GM20431 (cell line): ENCODE measurements around the gene TUBB4B.

ENCODE experiments used
- in situ Hi-C: fragments of 300-500 bp; cut with MseI, MboI; formaldehyde crosslinking; loops from one replicate; pipeline ENCODE4 v1.15.0; 2020; ENCODE audit warnings: low sequenced_read_pairs; ENCODE audit not compliant: unreplicated experiment

Gene TUBB4B

DNA sequence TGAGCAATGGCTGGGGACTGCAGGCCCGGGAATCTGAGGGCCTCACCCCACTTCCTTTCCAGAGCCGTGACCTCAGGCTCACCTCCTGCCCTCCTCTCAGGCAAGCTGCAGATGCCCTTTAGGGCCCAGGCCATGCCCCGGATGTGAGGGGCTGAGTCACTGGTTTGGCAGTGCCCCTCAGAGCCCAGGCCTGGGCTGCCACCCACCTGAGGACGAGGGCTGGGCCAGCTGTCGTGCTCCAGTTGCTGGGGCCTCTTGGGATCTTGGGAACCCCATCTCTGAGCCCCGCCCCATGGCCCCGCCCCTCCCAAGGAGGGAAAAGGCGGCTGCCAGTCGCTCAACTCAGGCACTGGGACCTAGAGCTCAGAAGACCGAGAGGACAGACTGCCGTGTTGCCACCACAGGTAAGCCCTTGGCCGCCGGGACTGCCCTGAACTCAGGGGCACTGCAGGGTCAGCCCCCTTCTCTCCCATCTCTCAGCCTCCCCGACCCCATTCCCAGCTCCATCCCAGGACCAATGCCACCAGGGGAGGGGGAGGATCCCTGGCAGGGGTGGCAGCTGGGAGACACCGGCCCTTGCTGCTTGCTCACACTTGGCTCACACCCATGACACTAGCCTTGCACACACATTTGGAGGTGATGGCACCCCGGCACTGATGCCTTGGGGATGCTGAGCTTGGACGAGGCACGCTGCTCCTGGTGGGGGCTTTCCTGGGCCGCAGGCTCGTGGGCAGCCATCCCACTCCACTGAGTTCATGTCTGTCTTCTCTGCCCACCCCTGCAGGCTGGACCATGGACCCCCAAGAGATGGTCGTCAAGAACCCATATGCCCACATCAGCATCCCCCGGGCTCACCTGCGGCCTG, 16.0 kb upstream of the TUBB4B start, which contains the start of gene CYSRT1:
Gene CYSRT1, plus strand, starts transcription at position 345 of the 865 bp plus-strand sequence. Its CDS starts 448 bp downstream, at position 793.
- in situ Hi-C loops, result loop anchor here (10.0 kb wide), 1 partner anchor 100 kb away; no protein-coding TSS in a partner anchor

GRCh38 chr9:137225699-137226331, 15.3 kb upstream of the TUBB4B start:
- in situ Hi-C loops, result loop anchor here (10.0 kb wide), 1 partner anchor 101 kb away; no protein-coding TSS in a partner anchor

- in situ Hi-C loops, result loop anchor here (10.0 kb wide), 1 partner anchor 102 kb away; no protein-coding TSS in a partner anchor
Observed at GRCh38 chr9:137226338-137227053, 14.6 kb upstream of the TUBB4B start.

DNA sequence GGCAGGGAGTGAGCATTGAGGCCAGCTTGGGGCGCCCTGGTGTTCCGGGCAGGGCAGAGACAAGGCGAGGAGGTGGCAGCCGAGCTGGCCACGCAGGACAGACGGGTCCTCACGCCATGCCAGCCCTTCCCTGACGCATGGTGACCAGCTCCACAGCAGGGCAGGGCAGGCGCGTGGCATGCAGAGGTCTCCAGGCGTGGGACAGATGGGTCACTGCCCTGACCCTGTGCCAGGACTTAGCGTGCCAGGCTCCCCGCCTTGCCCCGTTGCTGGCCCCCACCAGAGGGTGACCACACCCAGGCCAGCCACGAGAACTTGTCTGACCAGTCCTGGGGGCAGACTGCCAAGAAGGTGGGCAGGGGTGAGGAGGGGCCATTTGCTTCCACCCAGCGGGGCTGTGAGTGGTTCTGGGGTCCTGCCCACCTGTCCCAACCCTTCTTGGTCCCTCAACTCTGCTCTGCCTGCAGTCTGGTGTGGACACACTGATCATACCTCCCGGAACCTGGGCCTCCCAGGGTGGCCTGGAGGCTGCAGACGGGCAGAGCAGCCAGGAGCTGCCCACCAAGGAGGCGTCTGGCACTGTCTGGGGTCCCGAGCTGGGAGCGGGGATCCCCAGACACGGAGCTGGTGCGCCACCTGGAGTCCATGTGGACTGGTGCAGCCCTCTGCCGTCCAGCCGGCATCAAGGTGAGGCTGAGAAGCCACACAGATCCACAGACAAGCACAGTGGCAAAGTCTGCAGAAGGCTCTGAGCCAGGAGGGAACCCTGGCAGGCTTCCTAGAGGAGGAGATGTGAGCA, 13.8 kb upstream of the TUBB4B start, which contains the start of gene RNF224:
Gene RNF224, plus strand, starts transcription at position 449 of the 799 bp plus-strand sequence. CDS start 834 bp downstream, outside the sequence.
- in situ Hi-C loops, result loop anchor here (10.0 kb wide), 1 partner anchor 102 kb away; no protein-coding TSS in a partner anchor

GRCh38 chr9:137227853-137228505, 13.1 kb upstream of the TUBB4B start:
- in situ Hi-C loops, result loop anchor here (10.0 kb wide), 1 partner anchor 103 kb away; no protein-coding TSS in a partner anchor

DNA sequence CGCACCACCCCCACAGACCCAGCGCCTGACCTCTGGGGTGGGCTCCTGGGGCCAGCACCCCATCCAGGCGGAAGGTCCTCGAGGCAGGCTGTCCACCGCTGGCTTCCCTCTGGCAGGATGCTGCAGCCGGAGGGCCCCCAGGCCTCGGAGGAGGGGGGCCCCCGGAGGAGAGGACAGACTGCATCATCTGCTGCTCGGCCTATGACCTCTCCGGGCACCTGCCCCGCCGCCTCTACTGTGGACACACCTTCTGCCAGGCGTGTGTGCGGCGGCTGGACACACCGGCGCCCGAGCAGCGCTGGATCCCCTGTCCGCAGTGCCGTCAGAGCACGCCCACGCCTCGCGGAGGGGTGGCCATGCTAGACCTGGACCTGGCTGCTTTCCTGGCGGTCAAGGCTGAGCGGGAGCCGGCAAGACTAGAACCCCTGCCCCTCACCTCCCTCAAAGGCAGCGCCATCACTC, 12.6 kb upstream of the TUBB4B start:
- in situ Hi-C loops, result loop anchor here (10.0 kb wide), 1 partner anchor 104 kb away; no protein-coding TSS in a partner anchor

- in situ Hi-C loops, result loop anchor here (10.0 kb wide), 1 partner anchor 104 kb away; no protein-coding TSS in a partner anchor
Observed at GRCh38 chr9:137228968-137229896, 11.9 kb upstream of the TUBB4B start.

DNA sequence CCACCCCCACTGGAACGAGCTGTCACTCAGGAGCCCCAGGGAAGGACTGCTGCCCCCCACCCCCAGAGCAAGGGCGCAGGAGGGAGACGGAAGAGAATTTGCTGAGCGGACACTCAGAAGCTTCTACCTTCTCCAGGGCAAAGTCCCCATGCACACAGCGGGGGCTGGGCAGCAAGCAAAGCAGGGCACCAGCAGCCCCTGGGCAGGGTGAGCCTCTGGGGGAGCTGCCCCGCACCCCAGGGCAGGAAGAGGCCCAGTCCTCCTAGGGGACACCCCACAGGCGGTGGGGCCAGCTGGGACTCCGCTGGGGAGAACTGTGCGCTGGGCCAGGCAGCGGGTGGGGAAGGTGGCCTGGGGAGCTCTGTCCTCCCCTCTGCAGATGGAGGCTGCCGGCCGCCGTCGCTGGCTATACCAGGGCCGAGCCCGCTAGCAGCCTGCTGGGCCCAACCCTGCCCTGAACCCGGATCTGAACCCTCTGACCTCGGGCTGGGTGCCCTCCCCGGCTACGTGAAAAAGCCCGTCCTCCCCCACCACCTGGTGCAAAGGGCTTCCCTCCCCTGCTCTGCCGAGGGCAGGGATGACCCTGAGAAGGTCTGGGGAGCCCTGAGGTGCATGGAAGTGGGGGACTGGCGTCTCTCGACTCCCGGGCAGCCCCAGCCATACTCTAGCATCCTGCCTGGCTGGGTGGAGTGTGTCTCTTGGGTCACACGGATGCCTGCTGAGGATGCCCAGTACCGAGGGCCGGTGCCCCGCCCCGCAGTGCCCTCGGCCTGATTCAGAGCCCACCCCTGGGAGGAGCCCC, 11.0 kb upstream of the TUBB4B start:
- in situ Hi-C loops, result loop anchor here (10.0 kb wide), 2 partner anchors 105 to 125 kb away; no protein-coding TSS in a partner anchor

DNA sequence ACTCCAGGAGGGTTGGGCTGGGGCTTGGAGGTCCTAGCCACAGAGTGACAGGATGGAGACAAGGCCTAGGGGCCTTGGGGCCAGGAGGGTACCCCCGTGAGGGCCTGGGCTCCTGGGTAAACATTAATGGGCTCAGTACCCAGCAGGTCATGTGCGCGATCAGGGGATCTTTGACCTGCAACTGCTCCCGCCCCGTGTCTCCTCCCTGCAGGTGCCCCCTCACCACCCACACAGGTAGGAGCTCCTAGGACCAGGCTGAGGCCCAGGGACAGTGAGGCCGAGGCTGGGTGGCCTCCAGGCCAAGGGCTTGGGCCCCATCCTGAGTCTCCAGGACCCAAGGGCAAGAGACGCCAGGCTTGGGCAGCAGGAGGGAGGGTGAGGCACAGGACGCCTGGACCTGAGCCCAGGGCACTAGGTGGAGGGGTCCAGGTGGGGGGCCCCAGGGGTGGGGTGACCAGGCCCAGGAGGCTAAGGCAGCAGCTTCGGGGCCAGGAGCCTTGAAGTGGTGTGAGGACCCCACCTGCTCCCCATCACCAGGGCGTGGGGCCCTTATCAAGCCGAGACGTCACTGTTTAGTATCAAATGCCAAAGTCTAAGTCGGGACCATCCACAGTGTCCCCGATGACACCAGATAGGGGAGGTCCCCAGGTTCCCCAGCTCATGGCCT, 10.2 kb upstream of the TUBB4B start, which contains the start of gene SLC34A3:
Gene SLC34A3, plus strand, starts transcription at position 197 of the 667 bp plus-strand sequence. CDS start 802 bp downstream, outside the sequence.
- in situ Hi-C loops, result loop anchor here (10.0 kb wide), 1 partner anchor 126 kb away; no protein-coding TSS in a partner anchor

DNA sequence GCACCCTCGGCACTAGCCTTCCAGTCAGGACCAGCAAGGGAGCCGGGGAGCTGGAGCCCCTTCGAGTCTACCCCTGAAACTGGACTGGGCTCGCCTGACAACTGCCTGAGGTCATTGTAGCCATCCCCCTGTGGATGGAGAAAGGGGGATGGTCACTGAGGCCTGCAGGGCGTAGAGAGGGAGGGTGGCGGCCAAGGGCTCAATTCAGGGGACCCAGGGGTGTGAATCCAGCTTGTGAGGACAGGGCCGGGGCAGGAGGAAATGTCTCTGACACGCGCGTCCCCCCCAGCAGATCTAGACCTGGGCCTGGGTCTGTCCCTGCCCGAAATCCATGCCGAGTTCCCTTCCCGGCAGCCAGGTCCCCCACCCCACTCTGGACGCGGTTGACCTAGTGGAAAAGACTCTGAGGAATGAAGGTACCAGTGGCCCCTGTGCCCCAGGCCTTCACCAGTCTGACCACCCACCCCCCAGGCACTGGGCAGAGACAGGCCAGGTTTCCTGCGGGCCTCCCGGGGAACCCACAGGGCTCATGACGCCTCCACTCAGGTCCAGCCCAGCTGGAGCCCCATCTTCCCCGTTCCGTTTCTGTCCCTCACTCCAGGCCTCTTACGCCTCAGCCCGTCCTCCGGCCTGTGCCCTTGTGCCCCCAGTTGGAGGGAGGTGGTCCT, 9.6 kb upstream of the TUBB4B start:
- in situ Hi-C loops, result loop anchor here (10.0 kb wide), 1 partner anchor 127 kb away; no protein-coding TSS in a partner anchor

DNA sequence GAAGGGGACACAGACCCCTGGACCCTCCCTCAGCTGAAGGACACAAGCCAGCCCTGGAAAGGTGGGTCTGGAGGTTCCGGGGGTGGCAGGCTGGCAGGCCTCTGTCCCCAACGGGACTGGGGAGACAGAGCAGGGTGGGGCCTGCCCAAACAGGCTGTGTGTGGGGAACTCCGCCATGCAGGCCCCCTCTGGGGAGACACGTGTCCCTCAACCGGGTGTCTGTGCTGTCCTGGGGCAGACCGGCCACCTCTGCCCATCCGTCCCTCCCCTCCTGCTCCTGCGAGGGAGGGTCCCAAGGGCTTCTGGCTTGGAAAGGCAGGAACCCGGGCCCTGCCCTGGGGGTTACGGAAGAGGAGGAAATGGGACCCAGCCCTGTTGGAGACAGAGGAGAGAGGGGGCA, 9.0 kb upstream of the TUBB4B start:
- in situ Hi-C loops, result loop anchor here (10.0 kb wide), 1 partner anchor 127 kb away; no protein-coding TSS in a partner anchor

DNA sequence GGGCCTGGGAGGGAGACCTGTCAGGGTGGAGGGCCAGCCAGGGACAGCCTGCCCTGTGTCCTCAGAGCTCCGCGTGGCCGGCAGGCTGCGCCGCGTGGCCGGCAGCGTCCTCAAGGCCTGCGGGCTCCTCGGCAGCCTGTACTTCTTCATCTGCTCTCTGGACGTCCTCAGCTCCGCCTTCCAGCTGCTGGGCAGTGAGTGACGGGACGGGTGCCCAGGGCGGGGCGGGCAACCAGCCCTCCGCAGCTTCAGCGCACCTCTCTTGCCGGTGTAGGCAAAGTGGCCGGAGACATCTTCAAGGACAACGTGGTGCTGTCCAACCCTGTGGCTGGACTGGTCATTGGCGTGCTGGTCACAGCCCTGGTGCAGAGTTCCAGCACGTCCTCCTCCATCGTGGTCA, 8.6 kb upstream of the TUBB4B start:
- in situ Hi-C loops, result loop anchor here (10.0 kb wide), 1 partner anchor 128 kb away; no protein-coding TSS in a partner anchor

DNA sequence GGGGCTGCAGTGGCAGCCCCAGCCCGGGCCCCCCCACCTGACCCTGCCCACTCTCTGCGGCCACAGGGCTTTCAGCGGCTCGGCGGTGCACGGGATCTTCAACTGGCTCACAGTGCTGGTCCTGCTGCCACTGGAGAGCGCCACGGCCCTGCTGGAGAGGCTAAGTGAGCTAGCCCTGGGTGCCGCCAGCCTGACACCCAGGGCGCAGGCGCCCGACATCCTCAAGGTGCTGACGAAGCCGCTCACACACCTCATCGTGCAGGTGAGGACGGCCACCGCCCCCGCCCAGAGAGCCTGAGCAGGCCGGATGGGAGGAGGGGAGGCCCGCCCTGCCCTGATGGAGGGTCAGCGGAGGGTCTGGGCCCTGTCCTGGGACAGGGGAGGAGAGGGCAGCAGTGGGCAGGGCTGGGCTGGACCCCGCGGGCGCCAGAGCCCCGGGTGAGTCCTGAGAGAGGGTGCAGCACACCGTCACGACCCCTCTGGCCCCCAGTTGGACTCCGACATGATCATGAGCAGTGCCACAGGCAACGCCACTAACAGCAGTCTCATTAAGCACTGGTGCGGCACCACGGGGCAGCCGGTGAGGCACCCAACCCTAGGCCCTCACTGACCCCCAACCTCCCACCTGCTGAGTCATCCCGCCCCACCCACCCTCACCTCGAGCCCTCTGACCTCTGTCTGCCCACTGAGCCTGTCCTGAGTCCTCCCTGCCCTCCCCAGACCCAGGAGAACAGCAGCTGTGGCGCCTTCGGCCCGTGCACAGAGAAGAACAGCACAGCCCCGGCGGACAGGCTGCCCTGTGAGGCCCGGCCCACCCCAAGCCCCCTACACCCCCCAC, 7.7 kb upstream of the TUBB4B start:
- in situ Hi-C loops, result loop anchor here (10.0 kb wide), 1 partner anchor 129 kb away; no protein-coding TSS in a partner anchor

GRCh38 chr9:137234055-137234697, 6.9 kb upstream of the TUBB4B start:
- in situ Hi-C loops, result loop anchor here (10.0 kb wide), 1 partner anchor 129 kb away; no protein-coding TSS in a partner anchor
